VCaP (cell line): ENCODE measurements around the gene HMCN2.

Source experiments
- H3K27ac ChIP-seq: fragments of 450-650 bp; 2 replicates; pipeline ENCODE4 v1.5.1; 2017
- CTCF ChIP-seq: fragments of 450-650 bp; conservative IDR thresholded peaks from 2 replicates; pipeline ENCODE4 v1.5.1; 2017; ENCODE audit warnings: mild to moderate bottlenecking, moderate library complexity

The HMCN2 gene

DNA sequence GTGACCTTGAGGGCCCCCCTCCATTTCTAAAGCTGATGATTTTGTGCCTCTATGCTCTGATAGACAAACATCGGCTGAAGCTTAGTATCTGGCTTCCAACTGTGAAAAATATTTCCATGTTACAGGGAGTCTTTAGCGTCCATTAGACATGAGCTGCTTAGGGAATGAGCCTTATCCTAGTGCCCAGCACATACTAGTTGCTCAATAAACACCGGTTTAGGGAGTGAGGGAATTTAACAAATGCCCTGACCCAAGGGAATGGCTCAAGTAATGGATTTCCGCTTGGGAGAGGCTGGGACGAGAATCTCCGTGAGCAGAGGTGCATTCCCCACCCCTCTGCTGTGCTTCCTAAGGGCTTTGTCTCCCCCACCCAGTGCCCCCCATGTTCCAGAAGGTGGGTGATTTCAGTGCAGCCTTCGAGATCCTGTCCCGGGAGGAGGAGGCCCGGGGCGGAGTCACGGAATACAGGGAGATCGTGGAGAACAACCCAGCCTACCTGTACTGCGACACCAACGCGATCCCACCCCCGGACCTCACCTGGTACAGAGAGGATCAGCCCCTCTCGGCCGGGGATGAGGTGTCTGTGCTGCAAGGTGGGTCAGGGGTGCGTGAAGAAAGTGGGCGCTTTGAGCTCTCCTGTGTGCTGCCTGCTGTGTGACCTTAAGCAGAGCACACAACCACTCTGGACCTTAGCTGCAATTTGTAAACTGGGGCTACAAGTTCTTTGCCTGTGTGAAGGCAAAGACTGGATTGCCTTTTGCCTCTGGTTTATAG lies 113.5 kb downstream of the HMCN2 start:
- H3K27ac ChIP-seq, result no peak overlapping the region
- no peak for TF ChIP-seq CTCF

DNA sequence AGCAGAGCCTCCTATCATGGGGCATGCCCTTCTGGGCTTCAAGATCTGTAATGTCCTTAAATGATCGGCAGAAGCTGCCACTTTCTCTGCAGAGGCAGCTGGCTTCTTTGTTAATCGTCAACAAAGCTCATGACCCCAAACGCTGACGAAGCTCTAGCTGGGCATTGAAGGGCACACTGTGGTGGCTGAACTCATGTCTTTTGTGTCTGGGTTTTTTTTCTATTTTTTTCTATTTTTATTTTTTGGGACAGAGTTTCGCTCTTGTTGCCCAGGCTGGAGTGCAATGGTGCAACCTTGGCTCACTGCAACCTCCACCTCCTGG lies 114.0 kb downstream of the HMCN2 start:
- TF ChIP-seq CTCF, result no peak
- H3K27ac ChIP-seq, result no peak overlapping the region

DNA sequence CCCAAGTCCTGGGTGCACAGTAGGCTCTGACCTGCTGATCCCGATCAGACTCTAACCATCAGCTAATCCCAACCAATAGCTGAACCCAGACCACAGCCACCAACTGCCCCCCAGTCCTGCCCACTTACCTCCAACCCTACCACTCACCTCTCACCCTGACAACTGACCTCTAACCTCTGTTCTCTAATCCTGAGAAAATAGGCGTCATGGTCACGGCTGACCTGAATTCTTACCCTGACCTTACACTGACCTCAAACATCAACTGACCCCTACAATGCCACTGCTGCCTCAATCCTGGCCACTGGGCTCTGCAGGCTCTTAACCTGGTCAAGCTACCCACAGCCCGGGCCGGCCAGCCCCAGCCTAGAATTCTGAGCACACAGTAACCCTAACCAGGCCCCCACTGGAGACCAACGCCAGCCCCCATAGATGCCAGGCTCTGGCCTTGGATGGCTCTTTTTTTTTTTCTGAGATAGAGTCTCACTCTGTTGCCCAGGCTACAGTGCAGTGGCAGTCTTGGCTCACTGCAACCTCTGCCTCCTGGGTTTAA lies 115.4 kb downstream of the HMCN2 start:
- no peak for TF ChIP-seq CTCF
- no peak overlapping the region for H3K27ac ChIP-seq

DNA sequence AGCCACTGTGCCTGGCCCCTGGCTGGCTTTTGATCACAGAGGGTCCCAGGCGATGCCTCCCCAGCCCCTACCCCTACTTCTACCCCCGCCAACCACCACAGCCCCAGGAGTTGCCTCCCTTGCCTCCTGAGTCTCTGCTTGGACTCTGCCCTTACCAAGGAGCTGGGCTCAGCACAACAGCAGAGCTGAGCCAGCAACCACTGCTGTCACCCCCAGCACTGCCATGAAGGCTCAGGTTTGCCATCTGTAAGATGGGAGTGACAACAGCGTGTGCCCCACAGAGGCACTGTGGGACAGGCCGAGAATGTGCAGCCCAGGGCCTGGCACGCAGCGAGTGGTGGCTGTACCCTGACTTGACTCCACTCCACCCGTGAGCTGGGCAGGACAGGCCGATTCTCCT lies 116.1 kb downstream of the HMCN2 start:
- H3K27ac ChIP-seq, result no peak overlapping the region
- TF ChIP-seq CTCF, result no peak

DNA sequence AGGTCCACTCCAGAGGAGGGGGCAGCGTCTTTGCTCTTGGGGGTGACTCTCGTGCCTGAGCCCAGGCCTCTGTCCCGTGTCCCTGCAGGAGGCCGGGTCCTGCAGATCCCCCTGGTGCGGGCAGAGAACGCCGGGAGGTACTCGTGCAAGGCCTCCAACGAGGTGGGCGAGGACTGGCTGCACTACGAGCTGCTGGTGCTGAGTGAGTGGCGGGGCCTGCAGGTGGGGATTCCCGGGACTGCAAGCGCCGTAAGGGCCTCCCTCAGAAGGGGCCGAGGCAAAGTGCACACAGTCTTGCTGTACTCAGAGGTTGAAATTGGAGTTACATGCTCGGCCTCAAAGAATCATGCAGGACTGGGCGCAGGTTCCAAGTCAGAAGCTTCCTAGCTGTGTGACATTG lies 116.5 kb downstream of the HMCN2 start:
- no peak for TF ChIP-seq CTCF
- no peak overlapping the region for H3K27ac ChIP-seq

GRCh38 chr9:130382636-130383349 lies 117.2 kb downstream of the HMCN2 start:
- TF ChIP-seq CTCF, result no peak
- no peak overlapping the region for H3K27ac ChIP-seq

GRCh38 chr9:130383350-130383715 lies 117.8 kb downstream of the HMCN2 start:
- H3K27ac ChIP-seq, result no peak overlapping the region
- TF ChIP-seq CTCF, result no peak
